Measurements from ENCODE around the gene SLC25A15.
"Not testable (repeated sequence)": the region's sequence is repeated elsewhere in the genome, so short reads cannot be mapped to it uniquely, and the experiment has no call there.

DNA sequence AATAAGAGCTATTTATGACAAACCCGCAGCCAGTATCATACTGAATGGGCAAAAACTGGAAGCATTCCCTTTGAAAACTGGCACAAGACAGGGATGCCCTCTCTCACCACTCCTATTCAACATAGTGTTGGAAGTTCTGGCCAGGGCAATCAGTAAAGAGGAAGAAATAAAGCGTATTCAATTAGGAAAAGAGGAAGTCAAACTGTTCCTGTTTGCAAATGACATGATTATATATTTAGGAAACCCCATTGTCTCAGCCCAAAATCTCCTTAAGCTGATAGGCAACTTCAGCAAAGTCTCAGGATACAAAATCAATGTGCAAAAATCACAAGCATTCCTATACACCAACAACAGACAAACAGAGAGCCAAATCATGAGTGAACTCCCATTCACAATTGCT is 50.3 kb downstream of the SLC25A15 start:
- not testable (repeated sequence) for TF ChIP-seq POLR2A (IDR thresholded peaks at IDR 0.05)
- TF ChIP-seq, protein P1, sequence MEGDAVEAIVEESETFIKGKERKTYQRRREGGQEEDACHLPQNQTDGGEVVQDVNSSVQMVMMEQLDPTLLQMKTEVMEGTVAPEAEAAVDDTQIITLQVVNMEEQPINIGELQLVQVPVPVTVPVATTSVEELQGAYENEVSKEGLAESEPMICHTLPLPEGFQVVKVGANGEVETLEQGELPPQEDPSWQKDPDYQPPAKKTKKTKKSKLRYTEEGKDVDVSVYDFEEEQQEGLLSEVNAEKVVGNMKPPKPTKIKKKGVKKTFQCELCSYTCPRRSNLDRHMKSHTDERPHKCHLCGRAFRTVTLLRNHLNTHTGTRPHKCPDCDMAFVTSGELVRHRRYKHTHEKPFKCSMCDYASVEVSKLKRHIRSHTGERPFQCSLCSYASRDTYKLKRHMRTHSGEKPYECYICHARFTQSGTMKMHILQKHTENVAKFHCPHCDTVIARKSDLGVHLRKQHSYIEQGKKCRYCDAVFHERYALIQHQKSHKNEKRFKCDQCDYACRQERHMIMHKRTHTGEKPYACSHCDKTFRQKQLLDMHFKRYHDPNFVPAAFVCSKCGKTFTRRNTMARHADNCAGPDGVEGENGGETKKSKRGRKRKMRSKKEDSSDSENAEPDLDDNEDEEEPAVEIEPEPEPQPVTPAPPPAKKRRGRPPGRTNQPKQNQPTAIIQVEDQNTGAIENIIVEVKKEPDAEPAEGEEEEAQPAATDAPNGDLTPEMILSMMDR (IDR thresholded peaks at IDR 0.05), result not testable (repeated sequence)

All from testis (tissue), 2 donors.